Stimulated activated naive B cell treated with anti-CD40 and anti-IgM and Interleukin-4, amounts not matched to agents 10 μg/mL and 1 μg/mL and 100 μg/mL, for 72 hours (primary cell): ENCODE results near the gene DTNB.

ENCODE experiments used
- ATAC-seq, 2 donors: fragments of 150-1000 bp; cut with Tn5 transposase; replicated peaks; 2 replicates each; pipeline ENCODE4 v1.10.0; 2021; ENCODE audit warnings: moderate library complexity in 1 of 2
- DNase-seq: peaks from one replicate; pipeline ENCODE4 v3.0.0; 2021
- H3K27ac Mint-ChIP-seq: one replicate; pipeline ENCODE4 v1.8.0; 2022; ENCODE audit warnings: mild to moderate bottlenecking, mixed read lengths
- H3K27me3 Mint-ChIP-seq, 2 donors: one replicate each; pipeline ENCODE4 v1.8.0; 2022; ENCODE audit warnings: mixed read lengths in 2 of 2
- H3K36me3 Mint-ChIP-seq, 2 donors: one replicate each; pipeline ENCODE4 v1.8.0; 2022; ENCODE audit warnings: mixed read lengths in 2 of 2, mild to moderate bottlenecking in 1 of 2
- H3K4me1 Mint-ChIP-seq, 2 donors: one replicate each; pipeline ENCODE4 v1.8.0; 2022; ENCODE audit warnings: mixed read lengths in 2 of 2, mild to moderate bottlenecking in 1 of 2
- H3K4me3 Mint-ChIP-seq, 2 donors: one replicate each; pipeline ENCODE4 v1.8.0; 2022; ENCODE audit warnings: mild to moderate bottlenecking in 2 of 2, mixed read lengths in 2 of 2, moderate library complexity in 1 of 2
- H3K9me3 Mint-ChIP-seq, 2 donors: one replicate each; pipeline ENCODE4 v1.8.0; 2022; ENCODE audit warnings: mixed read lengths in 2 of 2, mild to moderate bottlenecking in 1 of 2

Gene DTNB

GRCh38 chr2:25376750-25377621 is 296.4 kb downstream of the DTNB start:
- no peaks in the 10 kb centered on the region for H3K27me3 Mint-ChIP-seq
- H3K27ac Mint-ChIP-seq = peak overlapping the region; percentile 97
- peak; percentile 96 for DNase-seq
- peaks cover 4 to 21% of the 10 kb centered on the region in 2 donors for H3K36me3 Mint-ChIP-seq
- H3K4me3 Mint-ChIP-seq = peak overlapping the region; percentile 71 to 78
- H3K4me1 Mint-ChIP-seq = peaks cover 40 to 56% of the 10 kb centered on the region in 2 donors
- peaks cover 0 to 3% of the 10 kb centered on the region in 2 donors for H3K9me3 Mint-ChIP-seq
- ATAC-seq = peak; percentile 98 to 99

GRCh38 chr2:25375989-25376545 is 297.3 kb downstream of the DTNB start:
- peaks cover 4 to 21% of the 10 kb centered on the region in 2 donors for H3K36me3 Mint-ChIP-seq
- DNase-seq (no peak), ATAC-seq (no peak)
- H3K27ac Mint-ChIP-seq = peak overlapping the region; percentile 94
- peaks cover 35 to 50% of the 10 kb centered on the region in 2 donors for H3K4me1 Mint-ChIP-seq
- H3K27me3 Mint-ChIP-seq = no peaks in the 10 kb centered on the region
- peak overlapping the region; percentile 78 to 79 for H3K4me3 Mint-ChIP-seq
- H3K9me3 Mint-ChIP-seq = peaks cover 0 to 3% of the 10 kb centered on the region in 2 donors

DNA sequence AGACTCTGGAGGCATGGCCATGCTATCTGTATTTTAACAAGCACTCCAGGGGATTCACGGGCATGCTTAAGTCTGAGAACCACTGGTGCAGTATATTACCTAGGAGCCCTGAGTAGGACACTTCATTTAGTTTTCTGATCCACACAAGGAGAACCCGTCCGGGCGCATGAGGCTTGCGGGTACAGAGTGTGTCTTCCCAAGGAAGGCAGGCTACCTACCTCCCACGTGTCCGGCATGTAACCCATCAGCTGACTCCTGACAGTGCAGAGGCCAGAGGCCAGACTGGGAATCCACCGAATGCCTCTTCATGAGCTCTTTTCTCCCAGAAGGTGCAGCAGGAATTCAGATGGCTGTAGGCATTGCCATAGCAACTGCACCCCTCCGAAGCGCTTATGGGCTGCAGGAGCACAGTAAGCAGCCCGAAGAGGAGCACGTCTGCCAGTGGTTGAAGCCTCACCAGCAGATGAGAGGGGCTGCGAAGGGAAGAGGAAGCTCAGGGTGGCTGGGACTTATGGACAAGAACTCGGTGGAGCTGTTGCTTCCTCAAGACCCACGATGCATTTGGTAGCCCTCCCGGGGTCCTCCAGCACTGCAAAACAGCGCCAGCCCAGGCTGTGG is 297.9 kb downstream of the DTNB start:
- Mint-ChIP-seq H3K4me1 (peaks cover 34 to 50% of the 10 kb centered on the region in 2 donors), H3K9me3 (peaks cover 0 to 3% of the 10 kb centered on the region in 2 donors), H3K27ac (no peak overlapping the region), H3K4me3 (no peak overlapping the region), H3K36me3 (peaks cover 4 to 21% of the 10 kb centered on the region in 2 donors), H3K27me3 (no peaks in the 10 kb centered on the region)
- ATAC-seq = no peak
- no peak for DNase-seq

- Mint-ChIP-seq H3K4me3 (no peak overlapping the region), H3K36me3 (peaks cover 4 to 21% of the 10 kb centered on the region in 2 donors), H3K9me3 (peaks cover 0 to 3% of the 10 kb centered on the region in 2 donors), H3K27me3 (no peaks in the 10 kb centered on the region), H3K4me1 (peaks cover 34 to 50% of the 10 kb centered on the region in 2 donors), H3K27ac (peak overlapping the region; percentile 14)
- no peak for DNase-seq
- ATAC-seq = no peak
Observed at GRCh38 chr2:25374827-25375226, 298.6 kb downstream of the DTNB start.

DNA sequence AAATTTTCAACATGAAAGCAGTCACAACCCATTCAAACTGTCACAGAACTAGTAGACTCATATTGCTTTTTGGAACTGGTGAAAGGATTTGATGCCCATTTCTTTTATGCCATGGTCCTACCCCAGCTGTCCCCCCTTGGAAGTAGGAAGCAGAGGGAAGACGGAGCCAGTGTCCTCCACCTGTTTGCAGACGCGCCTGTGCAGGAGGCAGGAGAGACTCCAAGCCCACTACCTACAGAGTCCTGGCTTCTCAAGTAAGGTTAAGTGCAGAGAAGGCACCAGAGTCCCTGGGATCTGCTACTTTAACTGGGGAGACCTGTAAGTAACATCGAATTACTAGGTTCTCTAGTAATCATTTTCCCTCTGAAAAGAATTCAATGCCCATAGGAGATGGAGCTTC is 299.0 kb downstream of the DTNB start:
- Mint-ChIP-seq H3K4me3 (no peak overlapping the region), H3K4me1 (peaks cover 31 to 50% of the 10 kb centered on the region in 2 donors), H3K27ac (no peak overlapping the region), H3K36me3 (peaks cover 4 to 21% of the 10 kb centered on the region in 2 donors), H3K9me3 (peaks cover 0 to 3% of the 10 kb centered on the region in 2 donors), H3K27me3 (no peaks in the 10 kb centered on the region)
- DNase-seq (no peak), ATAC-seq (no peak)

GRCh38 chr2:25373269-25373981 is 300.0 kb downstream of the DTNB start:
- Mint-ChIP-seq H3K9me3 (peaks cover 0 to 3% of the 10 kb centered on the region in 2 donors), H3K4me3 (no peak overlapping the region), H3K27me3 (no peaks in the 10 kb centered on the region), H3K4me1 (peaks cover 28 to 42% of the 10 kb centered on the region in 2 donors), H3K36me3 (peaks cover under 1 to 17% of the 10 kb centered on the region in 2 donors), H3K27ac (no peak overlapping the region)
- DNase-seq (no peak), ATAC-seq (no peak)

DNA sequence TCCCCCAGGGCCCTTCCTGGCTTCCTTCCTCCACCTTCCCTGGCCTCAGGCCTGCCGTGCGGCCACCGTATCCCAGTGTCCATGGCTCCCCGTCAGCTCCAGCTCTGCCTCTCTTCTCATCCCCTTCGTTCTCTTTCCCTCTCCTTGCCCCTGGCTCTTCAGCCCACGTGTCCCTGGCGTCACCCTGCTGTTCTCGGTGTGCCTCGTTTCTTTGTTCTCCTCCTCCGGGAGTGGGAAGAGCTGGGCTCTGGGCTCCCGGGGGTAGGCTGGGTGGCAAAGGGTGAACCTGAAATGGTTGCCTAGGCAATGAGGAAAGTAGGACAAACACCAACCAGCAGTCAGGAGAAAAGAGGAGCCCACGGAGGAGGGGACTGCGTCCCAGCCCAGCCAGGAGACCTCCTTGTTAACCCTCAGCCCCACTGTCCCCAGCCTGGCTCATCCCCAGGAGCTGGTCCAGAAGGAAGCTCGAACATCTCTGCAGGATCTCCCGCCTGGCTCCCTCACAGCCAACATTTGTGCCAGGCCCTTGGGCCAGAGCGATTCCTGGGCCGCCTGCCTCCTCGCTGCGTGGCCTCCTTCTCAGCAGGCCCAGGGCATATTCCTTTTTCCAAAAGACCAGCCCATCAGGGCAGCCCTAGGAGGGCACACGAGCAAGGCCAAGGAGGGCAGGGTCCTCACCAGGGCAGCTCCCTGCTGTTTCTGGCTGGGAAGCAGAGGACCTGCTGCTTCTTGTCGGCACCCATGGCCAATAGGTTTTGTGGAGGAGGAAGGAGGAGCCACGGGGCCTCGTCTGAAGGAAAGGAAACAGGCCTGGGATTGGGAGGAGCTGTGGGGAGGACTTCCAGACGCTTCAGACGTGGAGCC is 300.7 kb downstream of the DTNB start:
- no peak for DNase-seq
- Mint-ChIP-seq H3K27ac (peak overlapping the region; percentile 80), H3K4me1 (peaks cover 22 to 34% of the 10 kb centered on the region in 2 donors), H3K4me3 (no peak overlapping the region), H3K9me3 (peaks cover 0 to 3% of the 10 kb centered on the region in 2 donors), H3K36me3 (peaks cover 0 to 14% of the 10 kb centered on the region in 2 donors), H3K27me3 (no peaks in the 10 kb centered on the region)
- no peak for ATAC-seq

- no peak overlapping the region for H3K4me3 Mint-ChIP-seq
- ATAC-seq = no peak
- no peaks in the 10 kb centered on the region for H3K27me3 Mint-ChIP-seq
- no peaks in the 10 kb centered on the region for H3K9me3 Mint-ChIP-seq
- DNase-seq = no peak
- peaks cover 0 to 6% of the 10 kb centered on the region in 2 donors for H3K36me3 Mint-ChIP-seq
- no peak overlapping the region for H3K27ac Mint-ChIP-seq
- peaks cover 16 to 28% of the 10 kb centered on the region in 2 donors for H3K4me1 Mint-ChIP-seq
Observed at GRCh38 chr2:25371253-25372241, 301.8 kb downstream of the DTNB start.

DNA sequence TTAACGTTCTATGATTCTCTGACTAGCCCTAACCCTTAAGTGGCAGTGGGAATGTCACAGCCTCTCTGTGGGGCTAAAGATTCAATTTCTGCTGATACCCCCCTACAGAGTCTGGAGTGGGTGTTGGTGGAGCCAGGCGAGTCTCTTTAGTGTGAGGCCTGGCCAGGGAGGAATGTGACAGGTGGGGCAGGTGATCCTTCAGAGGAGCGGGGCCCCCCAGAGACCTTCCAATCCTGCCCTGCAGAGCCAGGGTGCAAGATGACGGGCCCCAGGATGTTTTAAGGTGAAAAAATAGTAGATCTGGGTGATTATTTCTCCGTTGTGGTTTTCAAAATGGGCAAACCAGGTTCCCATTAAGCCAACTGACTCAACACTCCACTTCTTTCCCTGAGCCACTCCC is 303.5 kb downstream of the DTNB start:
- DNase-seq = no peak
- H3K4me1 Mint-ChIP-seq = peaks cover 12 to 17% of the 10 kb centered on the region in 2 donors
- H3K27me3 Mint-ChIP-seq = no peaks in the 10 kb centered on the region
- no peak for ATAC-seq
- no peak overlapping the region for H3K27ac Mint-ChIP-seq
- H3K4me3 Mint-ChIP-seq = no peak overlapping the region
- peaks cover 0 to 2% of the 10 kb centered on the region in 2 donors for H3K36me3 Mint-ChIP-seq
- H3K9me3 Mint-ChIP-seq = no peaks in the 10 kb centered on the region

DNA sequence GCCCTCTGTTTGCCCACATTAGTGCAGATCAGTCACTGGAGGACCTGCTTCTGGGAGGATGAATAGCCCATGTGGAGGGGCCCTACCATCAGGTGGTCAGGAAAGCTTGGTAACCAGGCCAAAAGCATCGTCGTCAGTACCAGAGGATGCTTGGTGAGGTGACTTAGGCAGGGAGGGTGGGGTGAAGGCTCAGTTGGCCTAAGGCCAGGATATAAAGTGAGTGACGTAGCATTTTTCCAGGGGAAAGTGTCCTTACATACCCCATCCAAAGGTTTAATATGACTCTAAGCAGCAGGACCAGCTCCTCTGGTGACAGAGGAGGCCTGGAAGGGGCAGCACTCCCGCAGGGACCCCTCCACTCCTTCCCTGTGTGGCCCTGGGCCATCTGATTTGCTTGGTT is 303.9 kb downstream of the DTNB start:
- Mint-ChIP-seq H3K27me3 (no peaks in the 10 kb centered on the region), H3K4me3 (no peak overlapping the region), H3K36me3 (no peaks in the 10 kb centered on the region), H3K4me1 (peaks cover 15 to 17% of the 10 kb centered on the region in 2 donors), H3K9me3 (no peaks in the 10 kb centered on the region), H3K27ac (peak overlapping the region; percentile 26)
- DNase-seq = no peak
- ATAC-seq = no peak

DNA sequence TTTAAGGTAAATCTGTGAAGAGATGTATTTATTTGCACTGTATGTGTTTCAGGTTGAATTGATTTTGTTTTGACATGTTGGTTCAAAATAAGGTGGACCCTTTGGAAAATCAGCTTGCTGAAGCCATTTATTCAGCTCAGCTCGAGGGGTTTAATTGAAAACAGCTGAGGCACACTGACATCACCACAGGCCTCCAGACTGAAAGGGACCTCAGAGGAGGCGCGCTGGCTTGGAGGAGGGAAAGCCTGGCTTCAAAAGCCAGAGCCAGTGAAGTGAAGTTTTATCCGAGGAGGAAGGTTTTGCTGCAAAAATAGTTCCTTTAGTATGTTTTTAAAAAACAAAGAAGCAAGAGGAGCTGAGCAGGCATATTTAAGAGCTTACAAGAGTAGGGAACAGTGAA is 304.7 kb downstream of the DTNB start:
- Mint-ChIP-seq H3K4me1 (peaks cover 20 to 22% of the 10 kb centered on the region in 2 donors), H3K27ac (peak overlapping the region; percentile 26), H3K4me3 (no peak overlapping the region), H3K36me3 (no peaks in the 10 kb centered on the region), H3K27me3 (no peaks in the 10 kb centered on the region), H3K9me3 (no peaks in the 10 kb centered on the region)
- DNase-seq (no peak), ATAC-seq (no peak)

- Mint-ChIP-seq H3K4me1 (peaks cover 29 to 31% of the 10 kb centered on the region in 2 donors), H3K9me3 (no peaks in the 10 kb centered on the region), H3K36me3 (no peaks in the 10 kb centered on the region), H3K27me3 (no peaks in the 10 kb centered on the region), H3K4me3 (no peak overlapping the region), H3K27ac (no peak overlapping the region)
- no peak for DNase-seq
- no peak for ATAC-seq
Observed at GRCh38 chr2:25367296-25367695, 306.1 kb downstream of the DTNB start.
